Neural cell (in vitro differentiated cells): ENCODE results near the gene UQCRFS1.

Experiments
- EP300 ChIP-seq: fragments of 450-650 bp; conservative IDR thresholded peaks from 2 replicates; pipeline ENCODE4 v1.6.1; 2014; ENCODE audit warnings: antibody characterized with exemption, mild to moderate bottlenecking, moderate library complexity; ENCODE audit not compliant: poor library complexity, severe bottlenecking
- POLR2AphosphoS5 ChIP-seq: IDR thresholded peaks from 2 replicates; pipeline ENCODE4 v1.6.1; 2012
- TF ChIP-seq, protein P1 (sequence below): fragments of 450-650 bp; IDR thresholded peaks from 2 replicates; pipeline ENCODE4 v1.5.1; 2014; ENCODE audit warnings: antibody characterized with exemption, mild to moderate bottlenecking, moderate library complexity; ENCODE audit not compliant: poor library complexity, severe bottlenecking
- TF ChIP-seq, protein P2 (sequence below): IDR thresholded peaks from 2 replicates; pipeline ENCODE4 v1.6.1; 2012; ENCODE audit warnings: borderline replicate concordance

DNA sequence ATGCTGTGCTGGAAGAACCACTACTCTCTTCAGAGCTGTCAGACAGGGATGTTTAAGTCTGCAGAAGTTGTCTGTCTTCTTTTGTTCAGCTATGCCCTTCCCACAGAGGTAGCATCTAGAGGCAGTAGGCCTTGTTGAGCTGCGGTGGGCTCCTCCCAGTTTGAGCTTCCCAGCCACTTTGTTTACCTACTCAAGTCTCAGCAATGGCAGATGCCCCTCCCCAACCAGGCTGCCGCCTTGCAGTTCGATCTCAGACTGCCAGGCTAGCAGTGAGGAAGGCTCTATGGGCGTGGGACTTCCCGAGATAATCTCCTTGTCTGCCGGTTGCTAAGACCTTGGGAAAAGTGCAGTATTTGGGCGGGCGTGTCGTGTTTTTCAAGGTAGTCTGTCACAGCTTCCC lies 42.1 kb upstream of the UQCRFS1 start:
- TF ChIP-seq, protein P1, sequence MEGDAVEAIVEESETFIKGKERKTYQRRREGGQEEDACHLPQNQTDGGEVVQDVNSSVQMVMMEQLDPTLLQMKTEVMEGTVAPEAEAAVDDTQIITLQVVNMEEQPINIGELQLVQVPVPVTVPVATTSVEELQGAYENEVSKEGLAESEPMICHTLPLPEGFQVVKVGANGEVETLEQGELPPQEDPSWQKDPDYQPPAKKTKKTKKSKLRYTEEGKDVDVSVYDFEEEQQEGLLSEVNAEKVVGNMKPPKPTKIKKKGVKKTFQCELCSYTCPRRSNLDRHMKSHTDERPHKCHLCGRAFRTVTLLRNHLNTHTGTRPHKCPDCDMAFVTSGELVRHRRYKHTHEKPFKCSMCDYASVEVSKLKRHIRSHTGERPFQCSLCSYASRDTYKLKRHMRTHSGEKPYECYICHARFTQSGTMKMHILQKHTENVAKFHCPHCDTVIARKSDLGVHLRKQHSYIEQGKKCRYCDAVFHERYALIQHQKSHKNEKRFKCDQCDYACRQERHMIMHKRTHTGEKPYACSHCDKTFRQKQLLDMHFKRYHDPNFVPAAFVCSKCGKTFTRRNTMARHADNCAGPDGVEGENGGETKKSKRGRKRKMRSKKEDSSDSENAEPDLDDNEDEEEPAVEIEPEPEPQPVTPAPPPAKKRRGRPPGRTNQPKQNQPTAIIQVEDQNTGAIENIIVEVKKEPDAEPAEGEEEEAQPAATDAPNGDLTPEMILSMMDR = no peak
- no peak for TF ChIP-seq EP300
- TF ChIP-seq, protein P2, sequence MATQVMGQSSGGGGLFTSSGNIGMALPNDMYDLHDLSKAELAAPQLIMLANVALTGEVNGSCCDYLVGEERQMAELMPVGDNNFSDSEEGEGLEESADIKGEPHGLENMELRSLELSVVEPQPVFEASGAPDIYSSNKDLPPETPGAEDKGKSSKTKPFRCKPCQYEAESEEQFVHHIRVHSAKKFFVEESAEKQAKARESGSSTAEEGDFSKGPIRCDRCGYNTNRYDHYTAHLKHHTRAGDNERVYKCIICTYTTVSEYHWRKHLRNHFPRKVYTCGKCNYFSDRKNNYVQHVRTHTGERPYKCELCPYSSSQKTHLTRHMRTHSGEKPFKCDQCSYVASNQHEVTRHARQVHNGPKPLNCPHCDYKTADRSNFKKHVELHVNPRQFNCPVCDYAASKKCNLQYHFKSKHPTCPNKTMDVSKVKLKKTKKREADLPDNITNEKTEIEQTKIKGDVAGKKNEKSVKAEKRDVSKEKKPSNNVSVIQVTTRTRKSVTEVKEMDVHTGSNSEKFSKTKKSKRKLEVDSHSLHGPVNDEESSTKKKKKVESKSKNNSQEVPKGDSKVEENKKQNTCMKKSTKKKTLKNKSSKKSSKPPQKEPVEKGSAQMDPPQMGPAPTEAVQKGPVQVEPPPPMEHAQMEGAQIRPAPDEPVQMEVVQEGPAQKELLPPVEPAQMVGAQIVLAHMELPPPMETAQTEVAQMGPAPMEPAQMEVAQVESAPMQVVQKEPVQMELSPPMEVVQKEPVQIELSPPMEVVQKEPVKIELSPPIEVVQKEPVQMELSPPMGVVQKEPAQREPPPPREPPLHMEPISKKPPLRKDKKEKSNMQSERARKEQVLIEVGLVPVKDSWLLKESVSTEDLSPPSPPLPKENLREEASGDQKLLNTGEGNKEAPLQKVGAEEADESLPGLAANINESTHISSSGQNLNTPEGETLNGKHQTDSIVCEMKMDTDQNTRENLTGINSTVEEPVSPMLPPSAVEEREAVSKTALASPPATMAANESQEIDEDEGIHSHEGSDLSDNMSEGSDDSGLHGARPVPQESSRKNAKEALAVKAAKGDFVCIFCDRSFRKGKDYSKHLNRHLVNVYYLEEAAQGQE = no peak
- TF ChIP-seq POLR2AphosphoS5 = no peak
